Posterior cingulate gyrus (tissue), 11 donors: ENCODE measurements around the gene TGFBR1.
"Not testable (repeated sequence)": the region's sequence is repeated elsewhere in the genome, so short reads cannot be mapped to it uniquely, and the experiment has no call there.

Source experiments
- DNase-seq, 10 donors: peaks; one replicate each; pipeline versions ENCODE4 v3.0.0 to v3.0.0-alpha.2; 2020 to 2021; ENCODE audit warnings: mixed read lengths in 3 of 10
- intact Hi-C: fragments of 100-400 bp; cut with DNase I; formaldehyde crosslinking; loops from one replicate; pipeline ENCODE4 v1.15.1; 2023

Gene TGFBR1

GRCh38 chr9:99184110-99184474 is 79.2 kb downstream of the TGFBR1 start:
- no peak for DNase-seq
- intact Hi-C loops: loop anchor here (2.0 to 10.0 kb wide), 3 partner anchors 37 to 1138 kb away; partner anchors contain the start of gene ALG2

- DNase-seq: peak; percentile 74 to 98 (median 88)
- intact Hi-C loops: loop anchor here (2.0 to 10.0 kb wide), 3 partner anchors 36 to 1138 kb away; partner anchors contain the start of gene ALG2
Measured at GRCh38 chr9:99184475-99185347, 79.8 kb downstream of the TGFBR1 start.

GRCh38 chr9:99185348-99185632 is 80.4 kb downstream of the TGFBR1 start:
- DNase-seq: no peak
- intact Hi-C loops: loop anchor here (2.0 to 10.0 kb wide), 2 partner anchors 36 to 80 kb away; partner anchors contain the start of gene ALG2

- intact Hi-C loops: loop anchor here (2.0 to 10.0 kb wide), 2 partner anchors 35 to 79 kb away; partner anchors contain the start of gene ALG2
- no peak for DNase-seq
Measured at GRCh38 chr9:99185934-99186333, 81.0 kb downstream of the TGFBR1 start.

GRCh38 chr9:99187311-99187710 is 82.4 kb downstream of the TGFBR1 start:
- intact Hi-C loops: loop anchor here (10.0 kb wide), 1 partner anchor 77 kb away; no protein-coding TSS in a partner anchor
- DNase-seq: no peak

- no peak for DNase-seq
- intact Hi-C loops: loop anchor here (10.0 kb wide), 1 partner anchor 76 kb away; no protein-coding TSS in a partner anchor
Measured at GRCh38 chr9:99189186-99189585, 84.3 kb downstream of the TGFBR1 start.

GRCh38 chr9:99189887-99190596 is 85.1 kb downstream of the TGFBR1 start:
- intact Hi-C loops: loop anchor here (10.0 kb wide), 1 partner anchor 75 kb away; no protein-coding TSS in a partner anchor
- no peak for DNase-seq

- DNase-seq: no peak
- intact Hi-C loops: no loop called here
Measured at GRCh38 chr9:99190597-99191283, 85.8 kb downstream of the TGFBR1 start.

GRCh38 chr9:99192786-99193465 is 88.0 kb downstream of the TGFBR1 start:
- intact Hi-C loops: no loop called here
- DNase-seq: no peak

GRCh38 chr9:99193466-99193821 is 88.5 kb downstream of the TGFBR1 start:
- intact Hi-C loops: no loop called here
- no peak for DNase-seq

- DNase-seq, intact Hi-C loops: not testable (repeated sequence)
Measured at GRCh38 chr9:99196484-99196883, 91.6 kb downstream of the TGFBR1 start.

- intact Hi-C loops: no loop called here
- no peak for DNase-seq
Measured at GRCh38 chr9:99197124-99197630, 92.3 kb downstream of the TGFBR1 start.

GRCh38 chr9:99197987-99198386 is 93.1 kb downstream of the TGFBR1 start:
- DNase-seq: peak in 1 of 10 donors; percentile 16
- intact Hi-C loops: no loop called here

GRCh38 chr9:99199938-99200539 is 95.1 kb downstream of the TGFBR1 start:
- no peak for DNase-seq
- intact Hi-C loops: no loop called here

- DNase-seq: no peak
- intact Hi-C loops: no loop called here
Measured at GRCh38 chr9:99201603-99202002, 96.7 kb downstream of the TGFBR1 start.
